HAP-1 (cell line): ENCODE data around the gene KRT8.

Source experiments
- DNase-seq, 2 experiments: peaks; one replicate each; pipeline ENCODE4 v3.0.0-alpha.2; 2016 to 2020; ENCODE audit warnings: low spot score in 2 of 2
- H3K27me3 ChIP-seq: fragments of 250-450 bp; sonication (Bioruptor Pico); 2 replicates; pipeline ENCODE4 v1.5.1; 2020; ENCODE audit warnings: low read depth, mild to moderate bottlenecking, moderate library complexity
- H3K36me3 ChIP-seq: fragments of 250-450 bp; sonication (Bioruptor Pico); replicated peaks from 2 replicates; pipeline ENCODE4 v1.5.1; 2020; ENCODE audit warnings: mild to moderate bottlenecking
- H3K4me1 ChIP-seq: fragments of 250-450 bp; sonication (Bioruptor Pico); 2 replicates; pipeline ENCODE4 v1.5.1; 2020; ENCODE audit warnings: mild to moderate bottlenecking
- H3K4me3 ChIP-seq: fragments of 250-450 bp; sonication (Bioruptor Pico); 2 replicates; pipeline ENCODE4 v1.5.1; 2020; ENCODE audit warnings: mild to moderate bottlenecking, moderate library complexity
- H3K9me3 ChIP-seq: fragments of 250-450 bp; sonication (Bioruptor Pico); 2 replicates; pipeline ENCODE4 v1.5.1; 2020; ENCODE audit warnings: mild to moderate bottlenecking, moderate library complexity
- in situ Hi-C: fragments of 300-500 bp; cut with MboI; formaldehyde crosslinking; loops from 3 replicates; pipeline ENCODE4 v1.14.3; 2020; ENCODE audit warnings: low sequenced_read_pairs, inconsistent platforms, mixed read lengths

The KRT8 gene

GRCh38 chr12:52944683-52945388 lies 40.0 kb upstream of the KRT8 start:
- DNase-seq: no peak
- Histone ChIP-seq H3K36me3 (no peaks in the 10 kb centered on the region), H3K27me3 (no peaks in the 10 kb centered on the region), H3K9me3 (no peaks in the 10 kb centered on the region), H3K4me3 (no peak overlapping the region), H3K4me1 (peaks cover under 1% of the 10 kb centered on the region; the same call in 1 of the 2 replicates)
- in situ Hi-C loops: no loop called here

GRCh38 chr12:52942901-52943181 lies 38.0 kb upstream of the KRT8 start:
- no peak for DNase-seq
- H3K4me3 ChIP-seq: no peak overlapping the region
- H3K36me3 ChIP-seq: no peaks in the 10 kb centered on the region
- in situ Hi-C loops: no loop called here
- no peaks in the 10 kb centered on the region for H3K4me1 ChIP-seq
- H3K27me3 ChIP-seq: no peaks in the 10 kb centered on the region
- no peaks in the 10 kb centered on the region for H3K9me3 ChIP-seq

GRCh38 chr12:52942066-52942900 lies 37.4 kb upstream of the KRT8 start:
- Histone ChIP-seq H3K36me3 (no peaks in the 10 kb centered on the region), H3K27me3 (no peaks in the 10 kb centered on the region), H3K9me3 (no peaks in the 10 kb centered on the region), H3K4me1 (no peaks in the 10 kb centered on the region), H3K4me3 (no peak overlapping the region)
- DNase-seq: no peak
- in situ Hi-C loops: no loop called here

DNA sequence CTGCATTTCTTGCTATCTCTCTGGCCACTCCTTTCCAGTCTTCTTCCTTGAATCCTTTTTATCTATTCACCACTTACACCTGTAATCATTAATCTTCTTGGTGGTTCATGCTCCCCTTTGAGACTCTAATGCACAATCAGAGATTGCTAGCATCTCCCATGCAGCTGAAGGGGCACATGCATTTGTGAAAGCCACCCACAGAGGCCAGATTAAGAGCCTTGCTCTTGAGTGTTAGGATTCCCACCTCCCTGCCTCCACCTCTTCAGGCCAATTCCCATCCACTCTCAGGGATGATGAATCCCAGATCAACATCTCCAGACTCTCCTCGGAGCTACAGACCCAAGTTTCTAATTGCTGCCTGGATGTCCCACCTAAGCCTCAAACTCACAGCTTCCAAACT lies 24.7 kb upstream of the KRT8 start:
- Histone ChIP-seq H3K4me1 (peaks cover 11% of the 10 kb centered on the region), H3K4me3 (no peak overlapping the region), H3K36me3 (no peaks in the 10 kb centered on the region), H3K27me3 (no peaks in the 10 kb centered on the region), H3K9me3 (no peaks in the 10 kb centered on the region)
- in situ Hi-C loops: no loop called here
- no peak for DNase-seq

DNA sequence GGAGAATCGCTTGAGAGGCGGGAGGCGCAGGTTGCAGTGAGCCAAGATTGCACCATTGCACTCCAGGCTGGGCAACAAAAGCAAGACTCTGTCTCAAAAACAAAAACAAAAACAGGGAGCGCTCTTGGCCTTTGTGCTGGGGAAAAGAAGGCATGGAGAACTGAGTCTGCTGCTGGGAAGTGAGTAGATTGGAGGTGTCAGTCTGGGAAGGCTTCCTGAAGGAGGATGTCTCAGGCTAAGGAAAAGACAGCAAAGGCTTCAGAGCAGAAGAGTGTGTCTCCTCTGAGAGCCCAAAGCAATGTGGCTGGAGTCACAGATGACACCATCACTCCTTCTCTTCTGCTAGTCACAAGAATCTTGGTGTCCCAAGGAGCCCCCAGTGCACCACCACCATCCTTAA lies 23.1 kb upstream of the KRT8 start:
- H3K36me3 ChIP-seq: no peaks in the 10 kb centered on the region
- no peaks in the 10 kb centered on the region for H3K27me3 ChIP-seq
- no peak overlapping the region for H3K4me3 ChIP-seq
- H3K9me3 ChIP-seq: no peaks in the 10 kb centered on the region
- no peak for DNase-seq
- H3K4me1 ChIP-seq: peaks cover 11% of the 10 kb centered on the region
- in situ Hi-C loops: no loop called here

DNA sequence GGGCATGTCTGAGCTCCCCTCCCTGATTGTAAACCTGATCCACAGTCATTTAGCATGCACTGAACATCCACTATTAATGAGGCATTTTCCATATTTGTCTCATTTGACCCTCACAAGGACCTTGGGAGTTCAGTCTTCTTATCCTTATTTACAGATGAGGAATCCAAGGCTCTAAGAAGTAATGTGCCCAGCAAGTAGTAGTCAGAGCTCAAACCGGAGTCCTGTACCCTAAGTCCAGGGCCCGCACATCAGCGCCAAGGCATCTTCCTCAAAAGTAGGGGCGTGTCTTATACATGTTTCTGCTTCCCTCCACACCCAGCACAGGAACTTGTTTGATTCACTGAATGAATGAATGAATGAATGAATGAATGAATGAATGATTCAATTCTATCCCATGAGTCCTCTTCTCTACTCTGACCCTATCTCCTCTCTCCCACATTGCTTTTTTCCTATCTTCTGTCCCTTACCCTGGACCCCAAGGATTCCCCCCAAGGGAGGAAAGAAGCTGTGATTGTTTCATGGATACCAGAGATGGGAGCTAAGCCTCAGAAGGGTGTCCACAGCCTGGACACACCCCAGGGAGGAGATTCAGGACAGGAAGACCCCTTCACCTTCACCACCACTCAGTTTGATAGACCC lies 21.8 kb upstream of the KRT8 start:
- no peak for DNase-seq
- Histone ChIP-seq H3K27me3 (no peaks in the 10 kb centered on the region), H3K4me1 (peaks cover 11% of the 10 kb centered on the region), H3K4me3 (no peak overlapping the region), H3K9me3 (no peaks in the 10 kb centered on the region), H3K36me3 (no peaks in the 10 kb centered on the region)
- in situ Hi-C loops: no loop called here

- in situ Hi-C loops: no loop called here
- H3K27me3 ChIP-seq: no peaks in the 10 kb centered on the region
- no peak for DNase-seq
- no peaks in the 10 kb centered on the region for H3K36me3 ChIP-seq
- peaks cover 11% of the 10 kb centered on the region for H3K4me1 ChIP-seq
- H3K9me3 ChIP-seq: no peaks in the 10 kb centered on the region
- H3K4me3 ChIP-seq: no peak overlapping the region
Measured at GRCh38 chr12:52925717-52926595, 21.1 kb upstream of the KRT8 start.

DNA sequence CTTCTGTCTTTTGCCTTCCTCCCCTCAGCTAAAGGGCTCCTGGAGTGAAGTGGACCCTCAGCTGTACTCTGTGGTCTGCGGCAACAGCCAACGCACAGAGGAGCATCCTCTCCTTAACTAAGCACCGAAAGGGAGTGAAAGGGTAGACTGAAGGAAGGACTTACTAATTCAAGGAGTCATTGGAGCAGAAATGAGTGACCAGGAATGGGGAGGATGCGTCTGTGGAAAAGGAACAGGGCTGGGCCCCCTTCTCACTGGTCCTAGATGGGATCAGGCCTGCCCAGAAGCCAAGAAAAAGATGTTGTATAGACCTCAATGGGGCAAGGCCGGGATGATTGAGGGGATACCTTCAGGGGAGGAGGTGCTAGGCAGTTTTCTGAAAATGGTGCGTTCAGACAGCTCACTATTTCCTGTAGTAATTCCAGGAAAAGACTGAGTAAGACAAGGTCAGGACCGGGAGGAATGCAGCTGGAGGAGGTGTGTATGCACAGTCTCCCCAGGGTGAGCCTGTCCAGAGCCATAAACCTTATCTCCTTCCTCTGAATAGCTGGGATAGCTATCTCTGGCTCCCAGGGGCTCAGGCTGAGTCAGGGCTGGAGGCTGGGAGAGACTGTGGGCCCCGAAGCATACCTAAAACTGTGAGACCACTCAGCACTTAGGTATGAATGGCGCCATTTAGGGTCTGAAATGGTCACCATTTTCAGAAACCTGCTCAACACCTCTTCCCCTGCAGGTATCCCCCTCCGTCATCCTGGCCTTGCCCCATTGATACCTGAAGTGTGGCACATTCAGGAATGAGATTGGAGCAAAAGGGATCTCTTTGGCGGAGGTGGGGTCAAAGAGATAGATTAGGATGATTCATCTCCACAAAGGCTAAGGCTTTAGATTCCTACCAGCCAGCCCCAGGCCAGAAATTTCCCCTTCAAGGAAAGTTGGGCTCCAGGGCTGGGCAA lies 20.2 kb upstream of the KRT8 start:
- no peak for DNase-seq
- Histone ChIP-seq H3K27me3 (no peaks in the 10 kb centered on the region), H3K36me3 (no peaks in the 10 kb centered on the region), H3K4me3 (no peak overlapping the region), H3K9me3 (no peaks in the 10 kb centered on the region), H3K4me1 (peaks cover 11% of the 10 kb centered on the region)
- in situ Hi-C loops: no loop called here

DNA sequence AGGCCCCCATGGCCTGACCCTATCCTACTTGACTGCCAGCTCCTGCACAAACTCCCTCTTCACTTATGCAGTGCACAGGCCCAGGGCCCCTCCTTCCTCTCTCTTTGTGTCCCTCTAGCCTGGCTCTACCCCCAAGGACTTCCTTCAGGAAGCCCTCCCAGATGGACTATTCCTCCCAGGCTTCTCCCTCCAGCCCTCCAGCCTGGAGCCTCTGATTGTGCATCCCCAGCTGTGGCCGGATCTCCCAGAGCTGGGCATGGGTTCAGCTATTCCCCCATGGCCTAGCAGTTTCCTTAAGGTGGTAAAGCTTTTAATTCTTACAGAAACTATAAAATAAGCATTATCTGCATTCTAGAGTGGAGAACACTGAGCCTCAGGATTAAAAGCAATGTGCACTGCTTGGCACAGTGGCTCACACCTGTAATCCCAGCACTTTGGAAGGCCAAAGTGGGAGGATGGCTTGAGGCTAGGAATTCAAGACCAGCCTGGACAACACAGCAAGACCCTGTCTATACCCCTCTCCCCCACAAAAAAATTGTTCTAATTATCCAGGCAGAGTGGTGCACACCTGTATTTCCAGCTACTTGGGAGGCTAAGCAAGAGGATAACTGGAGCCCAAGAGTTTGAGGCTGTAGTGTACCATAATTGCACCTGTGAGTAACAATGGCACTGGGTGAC lies 16.8 kb upstream of the KRT8 start:
- H3K36me3 ChIP-seq: no peaks in the 10 kb centered on the region
- in situ Hi-C loops: no loop called here
- no peaks in the 10 kb centered on the region for H3K9me3 ChIP-seq
- no peak for DNase-seq
- H3K27me3 ChIP-seq: no peaks in the 10 kb centered on the region
- H3K4me3 ChIP-seq: no peak overlapping the region
- H3K4me1 ChIP-seq: peaks cover 7% of the 10 kb centered on the region

DNA sequence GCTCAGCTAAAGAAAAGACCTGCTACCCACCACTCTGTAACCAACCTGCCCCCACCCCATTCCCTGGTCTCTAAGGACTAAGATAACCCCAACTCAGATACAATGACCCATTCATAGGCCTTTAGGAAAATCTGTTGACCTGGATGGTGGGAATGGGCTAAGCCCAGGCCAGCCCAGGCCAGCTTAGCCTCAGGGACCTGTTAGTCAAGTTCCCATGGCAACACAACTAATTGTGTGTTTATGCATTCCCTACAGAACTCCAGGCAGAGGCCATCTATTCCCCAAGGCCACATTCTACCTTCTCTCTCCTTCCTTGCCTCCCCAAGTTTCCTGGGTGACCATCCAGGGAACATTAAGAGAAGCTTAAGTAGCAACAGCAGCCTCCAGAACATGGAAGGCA lies 16.1 kb upstream of the KRT8 start:
- no peak overlapping the region for H3K4me3 ChIP-seq
- H3K36me3 ChIP-seq: no peaks in the 10 kb centered on the region
- H3K9me3 ChIP-seq: no peaks in the 10 kb centered on the region
- H3K27me3 ChIP-seq: no peaks in the 10 kb centered on the region
- peaks cover 4% of the 10 kb centered on the region for H3K4me1 ChIP-seq
- in situ Hi-C loops: no loop called here
- peak; percentile 22 to 29 for DNase-seq

GRCh38 chr12:52918784-52919183 lies 13.9 kb upstream of the KRT8 start:
- Histone ChIP-seq H3K4me1 (no peaks in the 10 kb centered on the region), H3K36me3 (no peaks in the 10 kb centered on the region), H3K9me3 (no peaks in the 10 kb centered on the region), H3K4me3 (no peak overlapping the region), H3K27me3 (no peaks in the 10 kb centered on the region)
- in situ Hi-C loops: no loop called here
- no peak for DNase-seq

DNA sequence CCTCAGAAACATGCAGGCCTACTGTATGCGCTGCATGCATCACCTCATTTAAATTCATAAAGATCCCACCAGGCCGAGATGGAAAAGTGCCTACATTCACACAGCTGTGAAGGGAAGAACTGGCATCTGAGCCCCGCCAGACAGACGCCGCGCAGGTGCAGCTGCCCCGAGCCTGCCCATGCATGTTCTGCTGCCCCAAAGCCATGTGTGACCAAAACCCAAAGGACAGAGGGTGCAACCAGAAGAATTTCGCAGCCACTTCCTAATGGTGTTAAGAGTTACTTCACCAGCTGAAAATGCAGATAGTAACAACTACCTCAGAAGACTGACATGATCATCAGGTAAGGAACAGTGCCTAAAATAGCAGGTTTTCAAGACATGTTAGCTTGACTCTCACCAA lies 13.5 kb upstream of the KRT8 start:
- Histone ChIP-seq H3K9me3 (no peaks in the 10 kb centered on the region), H3K4me3 (no peak overlapping the region), H3K4me1 (no peaks in the 10 kb centered on the region), H3K36me3 (no peaks in the 10 kb centered on the region), H3K27me3 (no peaks in the 10 kb centered on the region)
- DNase-seq: no peak
- in situ Hi-C loops: no loop called here
